Measurements from ENCODE around the gene OR6F1. TPM values are rescaled to one million over a fixed set of nuclear protein-coding genes. Genes with fewer than 3 reads are reported as not detected.
A peak's percentile ranks its signal among the peaks of the same experiment; 100 is the strongest.

OR6F1 gene
- polyA plus RNA-seq, 1 of the 3 experiments (the other 2 are of a cell fraction): not detected

GRCh38 chr1:247741756-247742155, 25.3 kb upstream of the OR6F1 start:
- no peaks in the 10 kb centered on the region for H3K9me3 ChIP-seq
- no peak overlapping the region for H3K4me2 ChIP-seq
- H3K79me2 ChIP-seq (ENCODE audit: insufficient read depth): no peaks in the 10 kb centered on the region
- ChIA-PET POLR2A (no interaction called here), CTCF (no interaction called here)
- H2AFZ ChIP-seq (ENCODE audit: low read depth): no peak overlapping the region
- peak overlapping the region in 1 of 2 experiments; percentile 16; a peak in 2 of 4 replicates for H3K27ac ChIP-seq (ENCODE audit: low read depth in 2 of 2, low read length in 1 of 2)
- no peak for DNase-seq
- WGBS (ENCODE audit: low lambda C conversion rate): 0% methylated on average over 5 of the region's 5 CpGs
- no peak for TF ChIP-seq NFIC (IDR thresholded peaks at IDR 0.05; ENCODE audit: borderline replicate concordance)
- TF ChIP-seq FOXM1 (IDR thresholded peaks at IDR 0.05; ENCODE audit: low read depth): no peak
- TF ChIP-seq TCF12 (IDR thresholded peaks at IDR 0.05): no peak
- TF ChIP-seq MXI1 (IDR thresholded peaks at IDR 0.05; ENCODE audit: low read depth, low read length): no peak
- TF ChIP-seq YY1 (IDR thresholded peaks at IDR 0.05; ENCODE audit: low read depth): no peak
- TF ChIP-seq, protein P1, sequence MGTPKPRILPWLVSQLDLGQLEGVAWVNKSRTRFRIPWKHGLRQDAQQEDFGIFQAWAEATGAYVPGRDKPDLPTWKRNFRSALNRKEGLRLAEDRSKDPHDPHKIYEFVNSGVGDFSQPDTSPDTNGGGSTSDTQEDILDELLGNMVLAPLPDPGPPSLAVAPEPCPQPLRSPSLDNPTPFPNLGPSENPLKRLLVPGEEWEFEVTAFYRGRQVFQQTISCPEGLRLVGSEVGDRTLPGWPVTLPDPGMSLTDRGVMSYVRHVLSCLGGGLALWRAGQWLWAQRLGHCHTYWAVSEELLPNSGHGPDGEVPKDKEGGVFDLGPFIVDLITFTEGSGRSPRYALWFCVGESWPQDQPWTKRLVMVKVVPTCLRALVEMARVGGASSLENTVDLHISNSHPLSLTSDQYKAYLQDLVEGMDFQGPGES (IDR thresholded peaks at IDR 0.05; ENCODE audit: low read depth, low read length): no peak
- no peak for TF ChIP-seq TEAD4 (IDR thresholded peaks at IDR 0.05; ENCODE audit: borderline replicate concordance, insufficient read depth)
- no peak for TF ChIP-seq SMC3 (IDR thresholded peaks at IDR 0.05; ENCODE audit: low read depth, low read length)
- no peak for TF ChIP-seq GABPA (IDR thresholded peaks at IDR 0.05; ENCODE audit: low read depth)
- TF ChIP-seq, protein P2, sequence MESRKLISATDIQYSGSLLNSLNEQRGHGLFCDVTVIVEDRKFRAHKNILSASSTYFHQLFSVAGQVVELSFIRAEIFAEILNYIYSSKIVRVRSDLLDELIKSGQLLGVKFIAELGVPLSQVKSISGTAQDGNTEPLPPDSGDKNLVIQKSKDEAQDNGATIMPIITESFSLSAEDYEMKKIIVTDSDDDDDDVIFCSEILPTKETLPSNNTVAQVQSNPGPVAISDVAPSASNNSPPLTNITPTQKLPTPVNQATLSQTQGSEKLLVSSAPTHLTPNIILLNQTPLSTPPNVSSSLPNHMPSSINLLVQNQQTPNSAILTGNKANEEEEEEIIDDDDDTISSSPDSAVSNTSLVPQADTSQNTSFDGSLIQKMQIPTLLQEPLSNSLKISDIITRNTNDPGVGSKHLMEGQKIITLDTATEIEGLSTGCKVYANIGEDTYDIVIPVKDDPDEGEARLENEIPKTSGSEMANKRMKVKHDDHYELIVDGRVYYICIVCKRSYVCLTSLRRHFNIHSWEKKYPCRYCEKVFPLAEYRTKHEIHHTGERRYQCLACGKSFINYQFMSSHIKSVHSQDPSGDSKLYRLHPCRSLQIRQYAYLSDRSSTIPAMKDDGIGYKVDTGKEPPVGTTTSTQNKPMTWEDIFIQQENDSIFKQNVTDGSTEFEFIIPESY (IDR thresholded peaks at IDR 0.05; ENCODE audit: borderline replicate concordance, low read depth): no peak
- no peak for TF ChIP-seq TAF1 (IDR thresholded peaks at IDR 0.05; ENCODE audit: borderline replicate concordance, low read depth, low read length)
- no peak for TF ChIP-seq EZH2phosphoT487 (IDR thresholded peaks at IDR 0.05; ENCODE audit: borderline replicate concordance, low read depth)
- peaks cover 9% of the 10 kb centered on the region for H3F3A ChIP-seq (replicated peaks; ENCODE audit: insufficient read depth)
- no peaks in the 10 kb centered on the region for H3K27me3 ChIP-seq (ENCODE audit: insufficient read depth)
- no peak overlapping the region for H3K9ac ChIP-seq
- no peaks in the 10 kb centered on the region for H3K36me3 ChIP-seq (replicated peaks in 1 of 2; ENCODE audit: control insufficient read depth in 1 of 2, insufficient read depth in 2 of 2, low read length in 1 of 2)
- no peaks in the 10 kb centered on the region for H3K9me2 ChIP-seq
- H4K20me1 ChIP-seq (ENCODE audit: insufficient read depth): no peaks in the 10 kb centered on the region
- no peak overlapping the region for H3K4me3 ChIP-seq (ENCODE audit: low read depth in 2 of 2, low read length in 1 of 2)
- H3K4me1 ChIP-seq (ENCODE audit: control insufficient read depth in 1 of 2, insufficient read depth in 2 of 2, low read depth in 1 of 2, low read length in 1 of 2): no peaks in the 10 kb centered on the region

GRCh38 chr1:247740721-247741120, 24.3 kb upstream of the OR6F1 start:
- H3K9me3 ChIP-seq: no peaks in the 10 kb centered on the region
- H3K79me2 ChIP-seq (ENCODE audit: insufficient read depth): no peaks in the 10 kb centered on the region
- H3K36me3 ChIP-seq (replicated peaks in 1 of 2; ENCODE audit: control insufficient read depth in 1 of 2, insufficient read depth in 2 of 2, low read length in 1 of 2): no peaks in the 10 kb centered on the region
- H3K4me1 ChIP-seq (ENCODE audit: control insufficient read depth in 1 of 2, insufficient read depth in 2 of 2, low read depth in 1 of 2, low read length in 1 of 2): no peaks in the 10 kb centered on the region
- POLR2A ChIA-PET: no interaction called here
- peaks cover 9% of the 10 kb centered on the region for H3F3A ChIP-seq (replicated peaks; ENCODE audit: insufficient read depth)
- DNase-seq: no peak
- no peak overlapping the region for H2AFZ ChIP-seq (ENCODE audit: low read depth)
- H3K27ac ChIP-seq (ENCODE audit: low read depth in 2 of 2, low read length in 1 of 2): no peak overlapping the region
- H3K9me2 ChIP-seq: no peaks in the 10 kb centered on the region
- H3K4me3 ChIP-seq (ENCODE audit: low read depth in 2 of 2, low read length in 1 of 2): no peak overlapping the region
- H3K4me2 ChIP-seq: no peak overlapping the region
- CTCF ChIA-PET: no interaction called here
- no peaks in the 10 kb centered on the region for H3K27me3 ChIP-seq (ENCODE audit: insufficient read depth)
- no peaks in the 10 kb centered on the region for H4K20me1 ChIP-seq (ENCODE audit: insufficient read depth)
- H3K9ac ChIP-seq: no peak overlapping the region
- 8% methylated on average over 2 of the region's 2 CpGs for WGBS (ENCODE audit: low lambda C conversion rate)
- TF ChIP-seq, protein P3, sequence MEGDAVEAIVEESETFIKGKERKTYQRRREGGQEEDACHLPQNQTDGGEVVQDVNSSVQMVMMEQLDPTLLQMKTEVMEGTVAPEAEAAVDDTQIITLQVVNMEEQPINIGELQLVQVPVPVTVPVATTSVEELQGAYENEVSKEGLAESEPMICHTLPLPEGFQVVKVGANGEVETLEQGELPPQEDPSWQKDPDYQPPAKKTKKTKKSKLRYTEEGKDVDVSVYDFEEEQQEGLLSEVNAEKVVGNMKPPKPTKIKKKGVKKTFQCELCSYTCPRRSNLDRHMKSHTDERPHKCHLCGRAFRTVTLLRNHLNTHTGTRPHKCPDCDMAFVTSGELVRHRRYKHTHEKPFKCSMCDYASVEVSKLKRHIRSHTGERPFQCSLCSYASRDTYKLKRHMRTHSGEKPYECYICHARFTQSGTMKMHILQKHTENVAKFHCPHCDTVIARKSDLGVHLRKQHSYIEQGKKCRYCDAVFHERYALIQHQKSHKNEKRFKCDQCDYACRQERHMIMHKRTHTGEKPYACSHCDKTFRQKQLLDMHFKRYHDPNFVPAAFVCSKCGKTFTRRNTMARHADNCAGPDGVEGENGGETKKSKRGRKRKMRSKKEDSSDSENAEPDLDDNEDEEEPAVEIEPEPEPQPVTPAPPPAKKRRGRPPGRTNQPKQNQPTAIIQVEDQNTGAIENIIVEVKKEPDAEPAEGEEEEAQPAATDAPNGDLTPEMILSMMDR (IDR thresholded peaks at IDR 0.05): no peak
- TF ChIP-seq YY1 (IDR thresholded peaks at IDR 0.05; ENCODE audit: low read depth) (no peak), GABPA (IDR thresholded peaks at IDR 0.05; ENCODE audit: low read depth) (no peak), SMC3 (IDR thresholded peaks at IDR 0.05; ENCODE audit: low read depth, low read length) (no peak), REST (IDR thresholded peaks at IDR 0.05; ENCODE audit: low read depth, low read length) (no peak), NRF1 (IDR thresholded peaks at IDR 0.05; ENCODE audit: low read depth, low read length) (no peak), MAX (IDR thresholded peaks at IDR 0.05; ENCODE audit: low read depth) (no peak), FOXM1 (IDR thresholded peaks at IDR 0.05; ENCODE audit: low read depth) (no peak), POLR2AphosphoS5 (IDR thresholded peaks at IDR 0.05; ENCODE audit: low read depth, low read length) (no peak)
- TF ChIP-seq, protein P4, sequence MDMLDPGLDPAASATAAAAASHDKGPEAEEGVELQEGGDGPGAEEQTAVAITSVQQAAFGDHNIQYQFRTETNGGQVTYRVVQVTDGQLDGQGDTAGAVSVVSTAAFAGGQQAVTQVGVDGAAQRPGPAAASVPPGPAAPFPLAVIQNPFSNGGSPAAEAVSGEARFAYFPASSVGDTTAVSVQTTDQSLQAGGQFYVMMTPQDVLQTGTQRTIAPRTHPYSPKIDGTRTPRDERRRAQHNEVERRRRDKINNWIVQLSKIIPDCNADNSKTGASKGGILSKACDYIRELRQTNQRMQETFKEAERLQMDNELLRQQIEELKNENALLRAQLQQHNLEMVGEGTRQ (IDR thresholded peaks at IDR 0.05; ENCODE audit: borderline replicate concordance, low read depth, low read length): no peak
